ENCODE results near the gene CABS1.

The CABS1 gene

GRCh38 chr4:70334681-70335080 lies at the start of gene CABS1:
CABS1 (plus strand) TSS chr4:70334981; CDS start chr4:70335040, 59 bp downstream.
- no peak for DNase-seq

GRCh38 chr4:70288651-70289050 lies 46.1 kb upstream of the CABS1 start:
- DNase-seq: no peak

GRCh38 chr4:70291341-70291740 lies 43.4 kb upstream of the CABS1 start:
- DNase-seq: no peak

GRCh38 chr4:70297576-70297975 lies 37.2 kb upstream of the CABS1 start:
- DNase-seq: no peak

- no peak for DNase-seq
Measured at GRCh38 chr4:70298051-70298450, 36.7 kb upstream of the CABS1 start.

- DNase-seq: no peak
Measured at GRCh38 chr4:70299643-70300042, 35.1 kb upstream of the CABS1 start.

- DNase-seq: no peak
Measured at GRCh38 chr4:70300215-70300614, 34.6 kb upstream of the CABS1 start.

- DNase-seq: no peak
Measured at GRCh38 chr4:70303090-70303489, 31.7 kb upstream of the CABS1 start.

GRCh38 chr4:70305601-70306000 lies 29.2 kb upstream of the CABS1 start:
- DNase-seq: no peak

GRCh38 chr4:70306076-70306475 lies 28.7 kb upstream of the CABS1 start:
- no peak for DNase-seq

GRCh38 chr4:70313736-70314135 lies 21.0 kb upstream of the CABS1 start:
- no peak for DNase-seq

GRCh38 chr4:70315928-70316327 lies 18.9 kb upstream of the CABS1 start:
- DNase-seq: no peak

GRCh38 chr4:70326052-70326451 lies 8.7 kb upstream of the CABS1 start:
- DNase-seq: no peak

GRCh38 chr4:70336043-70336442 lies 1.3 kb downstream of the CABS1 start:
- DNase-seq: no peak

GRCh38 chr4:70337886-70338420 lies 3.2 kb downstream of the CABS1 start:
- no peak for DNase-seq

GRCh38 chr4:70356185-70356584 lies 21.4 kb downstream of the CABS1 start:
- no peak for DNase-seq

GRCh38 chr4:70359115-70359661 lies 24.4 kb downstream of the CABS1 start:
- no peak for DNase-seq

- no peak for DNase-seq
Measured at GRCh38 chr4:70360460-70360859, 25.7 kb downstream of the CABS1 start, which contains the start of gene SMR3A. SMR3A (plus strand) TSS chr4:70360760; CDS start chr4:70362116, 1,356 bp downstream.

- DNase-seq: no peak
Measured at GRCh38 chr4:70364002-70364401, 29.2 kb downstream of the CABS1 start.

- DNase-seq: no peak
Measured at GRCh38 chr4:70365479-70365878, 30.7 kb downstream of the CABS1 start.

GRCh38 chr4:70367813-70368212 lies 33.0 kb downstream of the CABS1 start:
- no peak for DNase-seq

- no peak for DNase-seq
Measured at GRCh38 chr4:70371987-70372386, 37.2 kb downstream of the CABS1 start.

- no peak for DNase-seq
Measured at GRCh38 chr4:70372760-70373159, 38.0 kb downstream of the CABS1 start.

- no peak for DNase-seq
Measured at GRCh38 chr4:70380578-70380977, 45.8 kb downstream of the CABS1 start.

- no peak for DNase-seq
Measured at GRCh38 chr4:70382691-70383181, 48.0 kb downstream of the CABS1 start, which contains the start of gene SMR3B. SMR3B (plus strand) TSS chr4:70383131; CDS start chr4:70384511, 1,380 bp downstream.
